GM23338 (cell line): Measurements from ENCODE around the gene KRT78. TPM values are rescaled to one million over a fixed set of nuclear protein-coding genes. Genes with fewer than 3 reads are reported as not detected.

Source experiments
- ATAC-seq: fragments of 200-7000 bp; cut with Tn5 transposase; 3 replicates; pipeline ENCODE4 v1.9.1; 2020
- DNase-seq: peaks from one replicate; pipeline ENCODE4 v3.0.0-alpha.2; 2015; ENCODE audit warnings: low spot score
- H2AFZ ChIP-seq: fragments of 200-600 bp; sonication (generic); 2 replicates; pipeline ENCODE4 v1.8.0; 2016; ENCODE audit warnings: antibody characterized with exemption, mild to moderate bottlenecking, moderate library complexity
- H3F3A ChIP-seq: fragments of 200-600 bp; sonication (generic); replicated peaks from 2 replicates; pipeline ENCODE4 v1.8.0; 2017; ENCODE audit warnings: antibody characterized with exemption, mixed run types, low read depth
- H3K27ac ChIP-seq: fragments of 200-600 bp; sonication (generic); 2 replicates; pipeline ENCODE4 v1.6.1; 2016; ENCODE audit warnings: low read depth
- H3K27me3 ChIP-seq: fragments of 200-600 bp; sonication (generic); 2 replicates; pipeline ENCODE4 v1.8.0; 2016; ENCODE audit warnings: mild to moderate bottlenecking, mixed run types, moderate library complexity; ENCODE audit not compliant: insufficient read depth
- H3K36me3 ChIP-seq: fragments of 200-600 bp; sonication (generic); 2 replicates; pipeline ENCODE4 v1.8.0; 2016; ENCODE audit warnings: mild to moderate bottlenecking; ENCODE audit not compliant: insufficient read depth
- H3K4me1 ChIP-seq: fragments of 200-600 bp; sonication (generic); 2 replicates; pipeline ENCODE4 v1.8.0; 2016; ENCODE audit warnings: mild to moderate bottlenecking, moderate library complexity; ENCODE audit not compliant: insufficient read depth
- H3K4me2 ChIP-seq: fragments of 200-600 bp; sonication (generic); 2 replicates; pipeline ENCODE4 v1.7.1; 2017; ENCODE audit warnings: mixed run types
- H3K4me3 ChIP-seq: fragments of 200-600 bp; sonication (generic); 2 replicates; pipeline ENCODE4 v1.6.1; 2016; ENCODE audit warnings: mixed run types
- H3K79me2 ChIP-seq: fragments of 200-600 bp; sonication (generic); replicated peaks from 2 replicates; pipeline ENCODE4 v1.8.0; 2017; ENCODE audit warnings: mild to moderate bottlenecking; ENCODE audit not compliant: insufficient read depth
- H3K9me2 ChIP-seq: fragments of 200-600 bp; sonication (generic); 2 replicates; pipeline ENCODE4 v1.8.0; 2017; ENCODE audit not compliant: insufficient read depth
- H4K20me1 ChIP-seq: fragments of 200-600 bp; sonication (generic); replicated peaks from 2 replicates; pipeline ENCODE4 v1.8.0; 2017; ENCODE audit warnings: mild to moderate bottlenecking; ENCODE audit not compliant: insufficient read depth
- H3K27ac Mint-ChIP-seq: 2 replicates; pipeline ENCODE4 v1.8.0; 2020; ENCODE audit warnings: inconsistent platforms, mild to moderate bottlenecking, moderate library complexity, mixed read lengths
- H3K27me3 Mint-ChIP-seq: 3 replicates; pipeline ENCODE4 v1.8.0; 2022; ENCODE audit warnings: low read depth, mild to moderate bottlenecking, moderate library complexity, mixed read lengths, inconsistent platforms; ENCODE audit not compliant: insufficient read depth, poor library complexity
- H3K36me3 Mint-ChIP-seq: 3 replicates; pipeline ENCODE4 v1.8.0; 2021; ENCODE audit warnings: low read depth, mild to moderate bottlenecking, inconsistent platforms, moderate library complexity, mixed read lengths
- H3K4me1 Mint-ChIP-seq: 3 replicates; pipeline ENCODE4 v1.8.0; 2020; ENCODE audit warnings: mild to moderate bottlenecking, inconsistent platforms, mixed read lengths
- H3K4me3 Mint-ChIP-seq: 3 replicates; pipeline ENCODE4 v1.8.0; 2021; ENCODE audit warnings: moderate library complexity, mild to moderate bottlenecking, inconsistent platforms, mixed read lengths
- H3K9me3 Mint-ChIP-seq: 3 replicates; pipeline ENCODE4 v1.8.0; 2020; ENCODE audit warnings: moderate library complexity, mild to moderate bottlenecking, inconsistent platforms, mixed read lengths
- CREB1 ChIP-seq: fragments of 250-450 bp; sonication (Bioruptor Pico); IDR thresholded peaks from 2 replicates; pipeline ENCODE4 v1.5.0; 2020; ENCODE audit warnings: low read depth, mild to moderate bottlenecking, moderate library complexity
- EZH2 ChIP-seq: fragments of 200-600 bp; sonication (generic); IDR thresholded peaks from one replicate; pipeline ENCODE4 v1.8.0; 2017; ENCODE audit warnings: antibody characterized with exemption, mild to moderate bottlenecking, low read depth; ENCODE audit not compliant: unreplicated experiment
- EZH2phosphoT487 ChIP-seq: fragments of 200-600 bp; sonication (generic); IDR thresholded peaks from one replicate; pipeline ENCODE4 v1.8.1; 2018; ENCODE audit warnings: antibody characterized with exemption; ENCODE audit not compliant: unreplicated experiment
- JUNB ChIP-seq: IDR thresholded peaks from one replicate; pipeline ENCODE4 v1.6.1; 2016; ENCODE audit warnings: antibody characterized with exemption; ENCODE audit not compliant: unreplicated experiment
- NANOG ChIP-seq: IDR thresholded peaks from 2 replicates; pipeline ENCODE4 v1.6.1; 2016; ENCODE audit warnings: antibody characterized with exemption, borderline replicate concordance
- POLR2AphosphoS5 ChIP-seq: IDR thresholded peaks from 2 replicates; pipeline ENCODE4 v1.6.1; 2016; ENCODE audit warnings: antibody characterized with exemption, low read depth
- REST ChIP-seq: IDR thresholded peaks from one replicate; pipeline ENCODE4 v1.6.1; 2018; ENCODE audit warnings: antibody characterized with exemption; ENCODE audit not compliant: unreplicated experiment
- STAT1 ChIP-seq: IDR thresholded peaks from one replicate; pipeline ENCODE4 v1.6.1; 2016; ENCODE audit warnings: antibody characterized with exemption; ENCODE audit not compliant: unreplicated experiment
- ZNF114 ChIP-seq: fragments of 250-450 bp; sonication (Bioruptor Pico); IDR thresholded peaks from 2 replicates; pipeline ENCODE4 v1.5.0; 2020; ENCODE audit warnings: mild to moderate bottlenecking, moderate library complexity
- ZNF331 ChIP-seq: fragments of 250-450 bp; sonication (Bioruptor Pico); IDR thresholded peaks from 2 replicates; pipeline ENCODE4 v1.5.0; 2020; ENCODE audit warnings: low read depth, mild to moderate bottlenecking, moderate library complexity
- polyA plus RNA-seq: library from polyadenylated mRNA; unstranded; fragments of >200 nt; fragmentation: Nextera tagmentation; extraction: Ambion mirVana; gene quantifications from 2 replicates; pipeline ENCODE4 v1.2.1, GENCODE V29; 2016
- total RNA-seq: library from RNA; depleted of rRNA; stranded (reverse); fragments of >200 nt; shearing (Covaris generic); gene quantifications from 2 replicates; pipeline ENCODE4 v1.2.3, GENCODE V29; 2014
- TF ChIP-seq, protein P1 (sequence below): fragments of 250-450 bp; sonication (Bioruptor Pico); IDR thresholded peaks from 2 replicates; pipeline ENCODE4 v1.5.0; 2020; ENCODE audit warnings: mild to moderate bottlenecking, moderate library complexity
- TF ChIP-seq, protein P2 (sequence below): IDR thresholded peaks from 2 replicates; pipeline ENCODE4 v1.6.1; 2016; ENCODE audit warnings: antibody characterized with exemption
- TF ChIP-seq, protein P3 (sequence below), 2 experiments: fragments of 200-600 bp in 1 of 2; sonication (generic) in 1 of 2; conservative IDR thresholded peaks; 2 replicates each; pipeline versions ENCODE4 v1.5.1 to v1.6.1; 2016 to 2017; ENCODE audit warnings: antibody characterized with exemption in 2 of 2, low read depth in 2 of 2, mild to moderate bottlenecking in 2 of 2, moderate library complexity in 1 of 2

The KRT78 gene
- total and polyA plus RNA-seq, 2 experiments from 2014 or later: not detected

- Histone ChIP-seq H3K4me3 (no peak overlapping the region), H3K27me3 (no peaks in the 10 kb centered on the region), H3K4me1 (peaks cover 25% of the 10 kb centered on the region), H3K27ac (no peak overlapping the region), H3K4me2 (no peak overlapping the region), H2AFZ (no peak overlapping the region), H3F3A (no peaks in the 10 kb centered on the region), H3K36me3 (no peaks in the 10 kb centered on the region), H3K9me2 (peaks cover 7% of the 10 kb centered on the region), H3K79me2 (no peaks in the 10 kb centered on the region), H4K20me1 (no peaks in the 10 kb centered on the region)
- ATAC-seq (no peak), DNase-seq (no peak)
- no peak for TF ChIP-seq NANOG
- TF ChIP-seq REST: no peak
- TF ChIP-seq STAT1: no peak
- TF ChIP-seq EZH2phosphoT487: no peak
- no peak for TF ChIP-seq ZNF331 (CRISPR knock-in tag)
- TF ChIP-seq JUNB: no peak
- TF ChIP-seq, protein P1, sequence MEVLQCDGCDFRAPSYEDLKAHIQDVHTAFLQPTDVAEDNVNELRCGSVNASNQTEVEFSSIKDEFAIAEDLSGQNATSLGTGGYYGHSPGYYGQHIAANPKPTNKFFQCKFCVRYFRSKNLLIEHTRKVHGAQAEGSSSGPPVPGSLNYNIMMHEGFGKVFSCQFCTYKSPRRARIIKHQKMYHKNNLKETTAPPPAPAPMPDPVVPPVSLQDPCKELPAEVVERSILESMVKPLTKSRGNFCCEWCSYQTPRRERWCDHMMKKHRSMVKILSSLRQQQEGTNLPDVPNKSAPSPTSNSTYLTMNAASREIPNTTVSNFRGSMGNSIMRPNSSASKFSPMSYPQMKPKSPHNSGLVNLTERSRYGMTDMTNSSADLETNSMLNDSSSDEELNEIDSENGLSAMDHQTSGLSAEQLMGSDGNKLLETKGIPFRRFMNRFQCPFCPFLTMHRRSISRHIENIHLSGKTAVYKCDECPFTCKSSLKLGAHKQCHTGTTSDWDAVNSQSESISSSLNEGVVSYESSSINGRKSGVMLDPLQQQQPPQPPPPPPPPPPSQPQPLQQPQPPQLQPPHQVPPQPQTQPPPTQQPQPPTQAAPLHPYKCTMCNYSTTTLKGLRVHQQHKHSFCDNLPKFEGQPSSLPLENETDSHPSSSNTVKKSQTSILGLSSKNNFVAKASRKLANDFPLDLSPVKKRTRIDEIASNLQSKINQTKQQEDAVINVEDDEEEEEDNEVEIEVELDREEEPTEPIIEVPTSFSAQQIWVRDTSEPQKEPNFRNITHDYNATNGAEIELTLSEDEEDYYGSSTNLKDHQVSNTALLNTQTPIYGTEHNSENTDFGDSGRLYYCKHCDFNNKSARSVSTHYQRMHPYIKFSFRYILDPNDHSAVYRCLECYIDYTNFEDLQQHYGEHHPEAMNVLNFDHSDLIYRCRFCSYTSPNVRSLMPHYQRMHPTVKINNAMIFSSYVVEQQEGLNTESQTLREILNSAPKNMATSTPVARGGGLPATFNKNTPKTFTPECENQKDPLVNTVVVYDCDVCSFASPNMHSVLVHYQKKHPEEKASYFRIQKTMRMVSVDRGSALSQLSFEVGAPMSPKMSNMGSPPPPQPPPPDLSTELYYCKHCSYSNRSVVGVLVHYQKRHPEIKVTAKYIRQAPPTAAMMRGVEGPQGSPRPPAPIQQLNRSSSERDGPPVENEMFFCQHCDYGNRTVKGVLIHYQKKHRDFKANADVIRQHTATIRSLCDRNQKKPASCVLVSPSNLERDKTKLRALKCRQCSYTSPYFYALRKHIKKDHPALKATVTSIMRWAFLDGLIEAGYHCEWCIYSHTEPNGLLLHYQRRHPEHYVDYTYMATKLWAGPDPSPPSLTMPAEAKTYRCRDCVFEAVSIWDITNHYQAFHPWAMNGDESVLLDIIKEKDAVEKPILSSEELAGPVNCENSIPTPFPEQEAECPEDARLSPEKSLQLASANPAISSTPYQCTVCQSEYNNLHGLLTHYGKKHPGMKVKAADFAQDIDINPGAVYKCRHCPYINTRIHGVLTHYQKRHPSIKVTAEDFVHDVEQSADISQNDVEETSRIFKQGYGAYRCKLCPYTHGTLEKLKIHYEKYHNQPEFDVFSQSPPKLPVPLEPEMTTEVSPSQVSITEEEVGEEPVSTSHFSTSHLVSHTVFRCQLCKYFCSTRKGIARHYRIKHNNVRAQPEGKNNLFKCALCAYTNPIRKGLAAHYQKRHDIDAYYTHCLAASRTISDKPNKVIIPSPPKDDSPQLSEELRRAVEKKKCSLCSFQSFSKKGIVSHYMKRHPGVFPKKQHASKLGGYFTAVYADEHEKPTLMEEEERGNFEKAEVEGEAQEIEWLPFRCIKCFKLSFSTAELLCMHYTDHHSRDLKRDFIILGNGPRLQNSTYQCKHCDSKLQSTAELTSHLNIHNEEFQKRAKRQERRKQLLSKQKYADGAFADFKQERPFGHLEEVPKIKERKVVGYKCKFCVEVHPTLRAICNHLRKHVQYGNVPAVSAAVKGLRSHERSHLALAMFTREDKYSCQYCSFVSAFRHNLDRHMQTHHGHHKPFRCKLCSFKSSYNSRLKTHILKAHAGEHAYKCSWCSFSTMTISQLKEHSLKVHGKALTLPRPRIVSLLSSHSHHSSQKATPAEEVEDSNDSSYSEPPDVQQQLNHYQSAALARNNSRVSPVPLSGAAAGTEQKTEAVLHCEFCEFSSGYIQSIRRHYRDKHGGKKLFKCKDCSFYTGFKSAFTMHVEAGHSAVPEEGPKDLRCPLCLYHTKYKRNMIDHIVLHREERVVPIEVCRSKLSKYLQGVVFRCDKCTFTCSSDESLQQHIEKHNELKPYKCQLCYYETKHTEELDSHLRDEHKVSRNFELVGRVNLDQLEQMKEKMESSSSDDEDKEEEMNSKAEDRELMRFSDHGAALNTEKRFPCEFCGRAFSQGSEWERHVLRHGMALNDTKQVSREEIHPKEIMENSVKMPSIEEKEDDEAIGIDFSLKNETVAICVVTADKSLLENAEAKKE: no peak
- TF ChIP-seq, protein P2, sequence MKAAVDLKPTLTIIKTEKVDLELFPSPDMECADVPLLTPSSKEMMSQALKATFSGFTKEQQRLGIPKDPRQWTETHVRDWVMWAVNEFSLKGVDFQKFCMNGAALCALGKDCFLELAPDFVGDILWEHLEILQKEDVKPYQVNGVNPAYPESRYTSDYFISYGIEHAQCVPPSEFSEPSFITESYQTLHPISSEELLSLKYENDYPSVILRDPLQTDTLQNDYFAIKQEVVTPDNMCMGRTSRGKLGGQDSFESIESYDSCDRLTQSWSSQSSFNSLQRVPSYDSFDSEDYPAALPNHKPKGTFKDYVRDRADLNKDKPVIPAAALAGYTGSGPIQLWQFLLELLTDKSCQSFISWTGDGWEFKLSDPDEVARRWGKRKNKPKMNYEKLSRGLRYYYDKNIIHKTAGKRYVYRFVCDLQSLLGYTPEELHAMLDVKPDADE: no peak
- no peak for TF ChIP-seq EZH2
- no peak for TF ChIP-seq POLR2AphosphoS5
- TF ChIP-seq, protein P3, sequence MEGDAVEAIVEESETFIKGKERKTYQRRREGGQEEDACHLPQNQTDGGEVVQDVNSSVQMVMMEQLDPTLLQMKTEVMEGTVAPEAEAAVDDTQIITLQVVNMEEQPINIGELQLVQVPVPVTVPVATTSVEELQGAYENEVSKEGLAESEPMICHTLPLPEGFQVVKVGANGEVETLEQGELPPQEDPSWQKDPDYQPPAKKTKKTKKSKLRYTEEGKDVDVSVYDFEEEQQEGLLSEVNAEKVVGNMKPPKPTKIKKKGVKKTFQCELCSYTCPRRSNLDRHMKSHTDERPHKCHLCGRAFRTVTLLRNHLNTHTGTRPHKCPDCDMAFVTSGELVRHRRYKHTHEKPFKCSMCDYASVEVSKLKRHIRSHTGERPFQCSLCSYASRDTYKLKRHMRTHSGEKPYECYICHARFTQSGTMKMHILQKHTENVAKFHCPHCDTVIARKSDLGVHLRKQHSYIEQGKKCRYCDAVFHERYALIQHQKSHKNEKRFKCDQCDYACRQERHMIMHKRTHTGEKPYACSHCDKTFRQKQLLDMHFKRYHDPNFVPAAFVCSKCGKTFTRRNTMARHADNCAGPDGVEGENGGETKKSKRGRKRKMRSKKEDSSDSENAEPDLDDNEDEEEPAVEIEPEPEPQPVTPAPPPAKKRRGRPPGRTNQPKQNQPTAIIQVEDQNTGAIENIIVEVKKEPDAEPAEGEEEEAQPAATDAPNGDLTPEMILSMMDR (conservative IDR thresholded peaks at IDR 0.05; ENCODE audit: low read depth in 2 of 2): no peak
- TF ChIP-seq CREB1 (CRISPR knock-in tag): no peak
- TF ChIP-seq ZNF114 (CRISPR knock-in tag): no peak
- Mint-ChIP-seq H3K4me1 (peaks cover 26% of the 10 kb centered on the region), H3K36me3 (no peaks in the 10 kb centered on the region), H3K4me3 (no peak overlapping the region), H3K9me3 (no peaks in the 10 kb centered on the region), H3K27me3 (peaks cover 10% of the 10 kb centered on the region), H3K27ac (no peak overlapping the region)
Measured at GRCh38 chr12:52797529-52797894, 51.3 kb downstream of the KRT78 start.
